ENCODE data around the gene GMDS.
A peak's percentile ranks its signal among the peaks of the same experiment; 100 is the strongest.

The GMDS gene

DNA sequence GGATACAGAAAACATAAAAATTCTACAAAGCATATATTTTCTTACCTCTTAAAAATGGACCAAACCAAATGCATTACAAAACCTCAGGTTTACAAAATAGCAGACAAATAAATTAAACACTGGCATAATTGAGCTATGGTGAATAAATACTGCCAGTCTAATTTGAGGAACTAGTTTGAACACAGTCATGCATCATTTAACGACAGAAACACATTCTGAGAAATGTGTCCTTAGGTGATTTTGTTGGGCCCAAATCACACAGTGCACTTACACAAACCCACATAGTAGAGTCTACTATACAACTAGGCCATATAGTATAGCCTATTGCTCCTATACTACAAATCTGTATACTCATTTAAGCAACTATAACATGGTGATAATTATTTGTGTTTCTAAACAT, 420.1 kb downstream of the GMDS start:
- Histone ChIP-seq H3K36me3 (ENCODE audit: insufficient read depth, low read length) (0 out of 2 replicates have a peak, but pooled peaks cover 9% of the 10 kb centered on the region), H3K27me3 (ENCODE audit: insufficient read depth, low read length) (no peaks in the 10 kb centered on the region), H2AFZ (ENCODE audit: low read length, unreplicated experiment) (no peak overlapping the region), H3K4me3 (ENCODE audit: low read depth, low read length) (no peak overlapping the region), H3K4me1 (ENCODE audit: control insufficient read depth, insufficient read depth, low read length, unreplicated experiment) (peaks cover 18% of the 10 kb centered on the region), H3K27ac (ENCODE audit: low read depth, low read length) (no peak overlapping the region), H3K79me2 (ENCODE audit: control insufficient read depth, insufficient read depth, low read length, unreplicated experiment) (no peaks in the 10 kb centered on the region)

DNA sequence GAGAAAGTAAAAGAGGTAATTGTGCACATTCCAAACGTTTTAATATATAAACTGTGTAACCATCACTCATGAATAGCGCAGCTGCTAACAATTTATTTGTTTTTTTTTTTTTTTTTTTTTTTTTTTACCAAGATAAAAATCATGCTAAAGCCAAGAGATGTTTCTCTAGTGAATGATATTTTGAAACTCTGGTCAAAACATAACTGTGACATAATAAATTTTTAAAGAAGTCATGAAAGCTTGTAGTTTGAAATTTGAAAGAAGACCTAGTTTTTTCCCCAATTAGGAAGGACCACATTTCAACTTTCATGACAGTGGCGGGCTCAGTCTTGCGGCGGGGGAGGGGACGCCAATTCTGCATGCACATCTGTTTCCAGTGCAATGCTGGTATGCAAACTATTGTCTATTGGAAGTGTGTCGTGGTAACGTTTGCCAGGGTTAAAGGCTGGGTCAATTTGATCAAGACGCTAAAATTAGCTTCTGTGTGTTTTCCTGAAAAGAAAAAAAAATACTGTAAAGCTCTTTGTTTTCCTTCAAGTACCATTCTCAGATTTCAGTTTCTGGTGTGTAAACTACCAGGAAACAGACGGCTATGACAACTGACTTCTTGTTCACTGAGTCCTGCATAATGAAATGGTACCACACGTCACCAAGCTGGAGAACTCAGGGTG, 423.8 kb downstream of the GMDS start:
- Histone ChIP-seq H3K27me3 (ENCODE audit: insufficient read depth, low read length) (no peaks in the 10 kb centered on the region), H3K27ac (ENCODE audit: low read depth, low read length) (peak overlapping the region; percentile 25), H3K4me1 (ENCODE audit: control insufficient read depth, insufficient read depth, low read length, unreplicated experiment) (peaks cover 25% of the 10 kb centered on the region), H3K4me3 (ENCODE audit: low read depth, low read length) (peak overlapping the region; percentile 76), H3K36me3 (ENCODE audit: insufficient read depth, low read length) (no peaks in the 10 kb centered on the region), H3K79me2 (ENCODE audit: control insufficient read depth, insufficient read depth, low read length, unreplicated experiment) (no peaks in the 10 kb centered on the region), H2AFZ (ENCODE audit: low read length, unreplicated experiment) (peak overlapping the region; percentile 72)

DNA sequence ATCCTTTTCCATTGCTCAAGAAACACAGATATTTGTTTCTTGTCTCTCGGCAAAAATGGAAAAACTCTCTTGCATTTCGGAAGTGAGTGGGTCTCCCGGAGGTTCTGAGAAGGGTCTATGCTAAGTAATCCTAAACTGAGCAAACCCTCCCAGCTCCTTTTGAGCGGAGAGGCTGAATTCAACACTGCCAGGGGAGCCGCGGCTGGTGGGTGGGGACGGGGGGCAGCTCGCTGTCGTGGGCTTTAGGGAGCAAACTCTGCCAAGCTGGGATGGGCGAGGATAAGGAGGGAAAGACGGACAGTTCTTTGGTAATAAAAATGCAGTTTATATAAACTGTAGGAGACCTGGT, 424.3 kb downstream of the GMDS start:
- Histone ChIP-seq H3K79me2 (ENCODE audit: control insufficient read depth, insufficient read depth, low read length, unreplicated experiment) (no peaks in the 10 kb centered on the region), H2AFZ (ENCODE audit: low read length, unreplicated experiment) (peak overlapping the region; percentile 72), H3K27me3 (ENCODE audit: insufficient read depth, low read length) (no peaks in the 10 kb centered on the region), H3K4me3 (ENCODE audit: low read depth, low read length) (peak overlapping the region; percentile 76), H3K27ac (ENCODE audit: low read depth, low read length) (peak overlapping the region; percentile 13), H3K36me3 (ENCODE audit: insufficient read depth, low read length) (no peaks in the 10 kb centered on the region), H3K4me1 (ENCODE audit: control insufficient read depth, insufficient read depth, low read length, unreplicated experiment) (peaks cover 25% of the 10 kb centered on the region)

DNA sequence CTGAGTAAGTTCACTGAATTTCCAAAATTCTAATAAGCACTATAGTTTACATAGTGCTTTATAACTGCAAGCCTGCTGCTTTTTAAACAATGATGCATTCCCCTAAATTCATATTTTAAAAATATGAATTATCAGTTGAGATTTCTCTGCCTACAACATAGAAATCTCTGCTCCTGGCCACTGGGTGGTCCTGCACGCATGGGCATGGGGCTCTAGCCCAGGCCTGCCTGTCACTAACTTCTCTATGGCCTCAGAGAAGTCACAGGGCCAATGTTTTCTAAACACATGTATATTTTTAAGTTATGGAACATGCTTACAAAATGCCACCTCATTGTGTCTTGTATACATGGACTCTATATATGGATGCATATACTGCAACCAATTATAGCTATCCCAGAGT, 424.7 kb downstream of the GMDS start:
- Histone ChIP-seq H3K36me3 (ENCODE audit: insufficient read depth, low read length) (no peaks in the 10 kb centered on the region), H3K4me3 (ENCODE audit: low read depth, low read length) (peak overlapping the region; percentile 76), H3K27me3 (ENCODE audit: insufficient read depth, low read length) (no peaks in the 10 kb centered on the region), H2AFZ (ENCODE audit: low read length, unreplicated experiment) (peak overlapping the region; percentile 72), H3K79me2 (ENCODE audit: control insufficient read depth, insufficient read depth, low read length, unreplicated experiment) (no peaks in the 10 kb centered on the region), H3K27ac (ENCODE audit: low read depth, low read length) (peak overlapping the region; percentile 13), H3K4me1 (ENCODE audit: control insufficient read depth, insufficient read depth, low read length, unreplicated experiment) (peaks cover 25% of the 10 kb centered on the region)

DNA sequence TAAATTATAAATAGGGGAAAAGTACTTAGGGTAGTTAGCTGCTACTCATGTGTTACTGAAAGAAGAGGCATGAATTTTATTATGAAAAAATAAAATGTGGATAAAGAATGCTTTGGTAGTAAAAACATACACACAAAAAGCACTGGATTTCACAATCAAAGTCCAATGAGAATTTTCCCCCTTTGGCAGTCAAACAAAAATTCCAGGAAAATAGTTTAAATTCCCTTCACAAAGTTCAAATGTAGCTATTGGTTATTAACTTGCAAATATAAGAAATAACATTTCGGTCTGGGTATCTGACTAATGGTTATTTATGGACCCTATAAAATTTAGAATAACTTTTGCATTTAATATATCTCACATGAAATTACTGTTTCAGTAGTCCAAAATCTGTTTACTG, 425.2 kb downstream of the GMDS start:
- Histone ChIP-seq H3K79me2 (ENCODE audit: control insufficient read depth, insufficient read depth, low read length, unreplicated experiment) (no peaks in the 10 kb centered on the region), H3K4me3 (ENCODE audit: low read depth, low read length) (no peak overlapping the region), H3K4me1 (ENCODE audit: control insufficient read depth, insufficient read depth, low read length, unreplicated experiment) (peaks cover 25% of the 10 kb centered on the region)

DNA sequence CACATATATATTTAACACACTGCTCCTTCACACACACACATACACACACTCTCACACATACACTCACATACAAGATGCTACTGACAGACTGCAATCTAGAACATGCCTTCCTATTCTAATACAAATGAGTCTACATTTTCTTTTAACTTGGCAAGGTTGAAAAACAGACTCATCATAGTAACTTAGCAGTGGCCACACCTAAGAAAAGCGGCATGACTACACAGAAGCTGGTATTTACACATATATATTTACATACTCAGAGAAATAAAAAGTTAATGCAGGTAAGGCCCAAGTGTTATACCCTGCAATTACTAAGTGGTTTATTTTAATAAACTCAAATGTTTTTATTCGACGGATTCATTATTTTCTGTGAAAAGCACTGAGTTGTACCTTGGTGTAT, 426.4 kb downstream of the GMDS start:
- H3K4me1 ChIP-seq (ENCODE audit: control insufficient read depth, insufficient read depth, low read length, unreplicated experiment) = peaks cover 25% of the 10 kb centered on the region
- H3K36me3 ChIP-seq (ENCODE audit: insufficient read depth, low read length) = no peaks in the 10 kb centered on the region

More for the DNA sequence above, 425.2 kb downstream of the GMDS start:
- Histone ChIP-seq H3K27ac (ENCODE audit: low read depth, low read length) (0 out of 2 replicates have a peak overlapping the region, but pooled peaks have one; percentile 13), H2AFZ (ENCODE audit: low read length, unreplicated experiment) (no peak overlapping the region), H3K27me3 (ENCODE audit: insufficient read depth, low read length) (no peaks in the 10 kb centered on the region), H3K36me3 (ENCODE audit: insufficient read depth, low read length) (no peaks in the 10 kb centered on the region)

DNA sequence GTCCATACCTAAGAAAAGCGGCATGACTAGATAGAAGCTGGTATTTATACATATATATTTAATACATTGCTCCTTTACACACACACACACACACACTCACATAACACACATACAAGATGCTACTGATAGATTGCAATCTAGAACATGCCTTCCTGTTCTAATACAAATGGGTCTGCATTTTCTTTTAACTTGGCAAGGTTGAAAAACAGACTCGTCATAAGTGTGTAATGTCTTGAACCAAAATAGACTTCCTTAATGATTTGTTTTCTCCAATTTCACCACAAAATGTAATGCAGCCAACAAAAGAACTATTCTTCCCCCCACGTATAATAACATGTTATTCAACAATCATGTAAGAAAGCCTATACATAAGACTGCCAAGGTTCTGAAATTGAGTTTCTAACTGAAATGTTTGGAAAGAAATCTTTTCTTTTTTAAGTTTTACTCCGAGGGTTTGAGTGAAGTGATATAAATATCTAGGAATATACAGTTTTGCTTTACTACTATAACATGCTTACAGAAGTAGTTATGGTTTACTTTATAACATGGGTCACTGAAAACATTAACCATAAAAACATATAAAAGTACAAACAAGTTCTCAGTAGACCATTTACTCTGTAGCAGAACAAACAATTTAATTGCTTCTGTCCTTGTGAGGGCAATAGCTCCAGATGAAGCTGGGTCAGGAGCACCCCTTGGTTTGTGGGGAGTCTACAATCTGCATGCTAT, 428.2 kb downstream of the GMDS start:
- H3K79me2 ChIP-seq (ENCODE audit: control insufficient read depth, insufficient read depth, low read length, unreplicated experiment) = no peaks in the 10 kb centered on the region
- H3K27ac ChIP-seq (ENCODE audit: low read depth, low read length) = no peak overlapping the region
- H3K36me3 ChIP-seq (ENCODE audit: insufficient read depth, low read length) = no peaks in the 10 kb centered on the region
- no peaks in the 10 kb centered on the region for H3K27me3 ChIP-seq (ENCODE audit: insufficient read depth, low read length)
- no peak overlapping the region for H2AFZ ChIP-seq (ENCODE audit: low read length, unreplicated experiment)
- peaks cover 22% of the 10 kb centered on the region for H3K4me1 ChIP-seq (ENCODE audit: control insufficient read depth, insufficient read depth, low read length, unreplicated experiment)
- H3K4me3 ChIP-seq (ENCODE audit: low read depth, low read length) = no peak overlapping the region

More for the DNA sequence above, 426.4 kb downstream of the GMDS start:
- H3K4me3 ChIP-seq (ENCODE audit: low read depth, low read length) = no peak overlapping the region
- H3K27me3 ChIP-seq (ENCODE audit: insufficient read depth, low read length) = no peaks in the 10 kb centered on the region
- no peak overlapping the region for H2AFZ ChIP-seq (ENCODE audit: low read length, unreplicated experiment)
- no peaks in the 10 kb centered on the region for H3K79me2 ChIP-seq (ENCODE audit: control insufficient read depth, insufficient read depth, low read length, unreplicated experiment)
- H3K27ac ChIP-seq (ENCODE audit: low read depth, low read length) = no peak overlapping the region

DNA sequence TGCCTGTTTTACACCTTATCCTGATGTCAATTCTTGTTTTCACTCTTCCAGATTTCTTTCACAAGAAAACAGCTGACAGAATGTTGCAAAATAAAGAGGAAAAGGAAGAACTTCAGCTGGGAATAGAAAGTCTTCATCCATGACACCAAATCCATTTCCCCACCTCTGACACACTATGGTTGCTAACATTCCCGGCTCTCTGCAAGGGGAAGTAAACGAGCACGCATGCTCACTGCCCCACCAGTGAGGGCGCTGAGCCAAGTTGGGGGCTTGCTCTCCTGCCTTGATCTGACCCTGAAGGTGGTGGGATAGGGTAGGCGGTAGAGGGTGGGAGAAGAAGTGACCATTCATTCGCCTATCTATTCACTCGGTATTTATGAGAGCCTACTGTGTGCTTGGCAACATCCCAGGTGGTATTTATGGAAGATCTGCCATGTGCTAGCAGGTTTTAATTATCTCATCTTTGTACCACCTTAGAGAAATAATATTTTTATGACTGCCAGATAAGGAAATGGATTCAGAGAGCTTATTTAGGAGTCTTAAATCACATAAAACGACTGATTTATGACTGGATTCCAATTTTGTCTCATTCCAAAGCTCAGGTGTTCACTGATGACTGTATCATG, 429.5 kb downstream of the GMDS start:
- Histone ChIP-seq H3K36me3 (ENCODE audit: insufficient read depth, low read length) (no peaks in the 10 kb centered on the region), H3K79me2 (ENCODE audit: control insufficient read depth, insufficient read depth, low read length, unreplicated experiment) (no peaks in the 10 kb centered on the region), H3K27me3 (ENCODE audit: insufficient read depth, low read length) (no peaks in the 10 kb centered on the region), H3K27ac (ENCODE audit: low read depth, low read length) (no peak overlapping the region), H2AFZ (ENCODE audit: low read length, unreplicated experiment) (no peak overlapping the region), H3K4me3 (ENCODE audit: low read depth, low read length) (no peak overlapping the region), H3K4me1 (ENCODE audit: control insufficient read depth, insufficient read depth, low read length, unreplicated experiment) (peaks cover 14% of the 10 kb centered on the region)

DNA sequence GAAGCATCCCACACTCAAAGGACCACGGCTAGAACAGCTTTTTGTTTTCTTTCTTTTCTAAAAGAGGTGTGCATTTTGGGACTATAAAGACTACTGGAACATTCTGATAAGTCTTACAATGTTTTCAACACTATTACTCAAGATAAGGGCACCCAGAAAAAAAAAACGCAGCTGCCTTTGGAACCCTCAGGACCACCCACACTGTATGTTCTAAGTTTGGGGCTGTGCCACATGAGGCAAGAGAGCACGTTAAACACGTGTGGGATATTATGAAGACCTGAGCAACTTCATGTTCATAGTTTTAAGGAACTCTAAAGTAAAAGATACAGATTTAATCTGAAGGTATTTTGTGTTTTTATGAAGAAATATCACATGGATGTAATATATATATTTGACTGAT, 431.1 kb downstream of the GMDS start:
- Histone ChIP-seq H3K27ac (ENCODE audit: low read depth, low read length) (no peak overlapping the region), H3K4me3 (ENCODE audit: low read depth, low read length) (no peak overlapping the region), H3K4me1 (ENCODE audit: control insufficient read depth, insufficient read depth, low read length, unreplicated experiment) (peaks cover 5% of the 10 kb centered on the region), H3K36me3 (ENCODE audit: insufficient read depth, low read length) (no peaks in the 10 kb centered on the region), H3K79me2 (ENCODE audit: control insufficient read depth, insufficient read depth, low read length, unreplicated experiment) (no peaks in the 10 kb centered on the region), H2AFZ (ENCODE audit: low read length, unreplicated experiment) (peak overlapping the region; percentile 59), H3K27me3 (ENCODE audit: insufficient read depth, low read length) (no peaks in the 10 kb centered on the region)

DNA sequence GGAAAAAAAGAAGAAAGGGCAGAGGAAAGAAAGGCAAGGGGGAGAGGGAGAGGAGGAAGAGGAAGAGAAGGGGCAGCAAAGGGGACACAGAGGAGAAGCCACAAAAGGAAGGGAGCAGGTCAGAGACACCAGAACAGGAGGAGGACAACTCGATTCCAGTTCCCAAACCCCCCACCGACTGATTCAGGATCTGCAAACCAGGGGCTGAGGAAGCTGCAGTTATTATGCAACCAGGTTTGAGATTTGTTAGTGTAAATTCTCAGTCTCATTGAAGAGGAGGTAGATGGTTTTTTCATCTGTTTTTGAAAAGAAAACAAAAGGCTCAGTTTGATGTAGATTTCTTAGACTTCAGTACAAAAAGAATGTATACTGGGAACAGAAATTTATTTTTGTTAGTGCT, 432.9 kb downstream of the GMDS start:
- Histone ChIP-seq H3K79me2 (ENCODE audit: control insufficient read depth, insufficient read depth, low read length, unreplicated experiment) (no peaks in the 10 kb centered on the region), H3K27ac (ENCODE audit: low read depth, low read length) (no peak overlapping the region), H3K36me3 (ENCODE audit: insufficient read depth, low read length) (no peaks in the 10 kb centered on the region), H3K4me1 (ENCODE audit: control insufficient read depth, insufficient read depth, low read length, unreplicated experiment) (peaks cover 5% of the 10 kb centered on the region), H2AFZ (ENCODE audit: low read length, unreplicated experiment) (no peak overlapping the region), H3K4me3 (ENCODE audit: low read depth, low read length) (no peak overlapping the region), H3K27me3 (ENCODE audit: insufficient read depth, low read length) (no peaks in the 10 kb centered on the region)

DNA sequence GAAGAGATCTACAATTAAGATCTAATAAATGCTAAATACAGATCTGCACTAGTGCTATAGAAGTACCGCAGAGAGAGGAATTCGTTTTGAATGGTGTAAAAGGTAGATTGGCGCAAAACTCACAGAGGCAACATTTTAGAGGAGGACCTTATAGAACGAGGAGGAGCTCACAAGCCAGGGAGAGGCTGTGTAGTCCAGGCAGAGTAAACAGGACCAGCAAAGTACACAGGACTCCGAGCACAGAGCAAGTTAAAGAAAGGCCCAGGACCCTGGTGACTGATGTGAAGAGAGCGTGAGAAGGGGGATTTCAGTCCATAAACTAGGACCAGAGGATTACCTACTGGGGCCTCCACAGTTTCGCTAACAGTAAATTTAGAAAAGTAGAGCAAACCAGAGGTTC, 433.4 kb downstream of the GMDS start:
- Histone ChIP-seq H3K4me3 (ENCODE audit: low read depth, low read length) (no peak overlapping the region), H3K36me3 (ENCODE audit: insufficient read depth, low read length) (no peaks in the 10 kb centered on the region)

More for the DNA sequence above, 433.4 kb downstream of the GMDS start:
- Histone ChIP-seq H2AFZ (ENCODE audit: low read length, unreplicated experiment) (no peak overlapping the region), H3K27ac (ENCODE audit: low read depth, low read length) (no peak overlapping the region), H3K27me3 (ENCODE audit: insufficient read depth, low read length) (no peaks in the 10 kb centered on the region), H3K79me2 (ENCODE audit: control insufficient read depth, insufficient read depth, low read length, unreplicated experiment) (no peaks in the 10 kb centered on the region), H3K4me1 (ENCODE audit: control insufficient read depth, insufficient read depth, low read length, unreplicated experiment) (peaks cover 2% of the 10 kb centered on the region)

Measured in ACC112 (cell line).